DND-41 (cell line): ENCODE measurements around the gene RBMS1.

Experiments used
- ATAC-seq: fragments of 200-7000 bp; cut with Tn5 transposase; 3 replicates; pipeline ENCODE4 v1.9.1; 2021; ENCODE audit warnings: low read depth; ENCODE audit not compliant: insufficient read depth
- DNase-seq: peaks from one replicate; pipeline ENCODE4 v3.0.0-alpha.2; 2020
- H2AFZ ChIP-seq: 2 replicates; pipeline ENCODE4 v1.6.0; 2012; ENCODE audit warnings: low read depth, low read length
- H3K27ac ChIP-seq: 2 replicates; pipeline ENCODE4 v1.5.1; 2012; ENCODE audit warnings: low read length, inconsistent platforms
- H3K27me3 ChIP-seq: fragments of 200-600 bp; sonication (generic); 2 replicates; pipeline ENCODE4 v1.6.0; 2012; ENCODE audit warnings: low read length, mild to moderate bottlenecking, inconsistent platforms; ENCODE audit not compliant: insufficient read depth, poor library complexity
- H3K36me3 ChIP-seq: 2 replicates; pipeline ENCODE4 v1.5.1; 2012; ENCODE audit warnings: low read length, inconsistent platforms; ENCODE audit not compliant: insufficient read depth
- H3K4me1 ChIP-seq: 2 replicates; pipeline ENCODE4 v1.5.1; 2012; ENCODE audit warnings: mild to moderate bottlenecking, low read length; ENCODE audit not compliant: insufficient read depth
- H3K4me2 ChIP-seq: 2 replicates; pipeline ENCODE4 v1.6.0; 2012; ENCODE audit warnings: mild to moderate bottlenecking, moderate library complexity, low read length, inconsistent platforms; ENCODE audit not compliant: insufficient read depth
- H3K4me3 ChIP-seq, 2 experiments: fragments of 200-600 bp in 1 of 2; shearing (Covaris generic) in 1 of 2; 2 replicates each; pipeline ENCODE4 v1.5.1; 2012 to 2016; ENCODE audit warnings: inconsistent platforms in 2 of 2, low read length in 2 of 2, mild to moderate bottlenecking in 2 of 2, low read depth in 1 of 2, moderate library complexity in 1 of 2
- H3K79me2 ChIP-seq: 2 replicates; pipeline ENCODE4 v1.6.0; 2012; ENCODE audit warnings: low read length, inconsistent platforms; ENCODE audit not compliant: insufficient read depth
- H3K9ac ChIP-seq: 2 replicates; pipeline ENCODE4 v1.6.0; 2012; ENCODE audit warnings: low read depth, mild to moderate bottlenecking, inconsistent platforms, low read length, moderate library complexity
- H3K9me3 ChIP-seq: 2 replicates; pipeline ENCODE4 v1.5.1; 2012; ENCODE audit warnings: low read length, moderate library complexity, mild to moderate bottlenecking, inconsistent platforms; ENCODE audit not compliant: insufficient read depth, severe bottlenecking
- H4K20me1 ChIP-seq: 2 replicates; pipeline ENCODE4 v1.6.0; 2012; ENCODE audit warnings: low read length; ENCODE audit not compliant: insufficient read depth
- EZH2 ChIP-seq: IDR thresholded peaks from 3 replicates; pipeline ENCODE4 v1.6.1; 2012; ENCODE audit warnings: borderline replicate concordance, low read depth, mild to moderate bottlenecking, moderate library complexity, low read length, inconsistent platforms; ENCODE audit not compliant: severe bottlenecking
- TF ChIP-seq, protein P1 (sequence below): IDR thresholded peaks from 2 replicates; pipeline ENCODE4 v1.5.1; 2012; ENCODE audit warnings: borderline replicate concordance, low read length, moderate library complexity, mild to moderate bottlenecking; ENCODE audit not compliant: poor library complexity, severe bottlenecking; ENCODE audit errors: extremely low read depth

RBMS1 gene

DNA sequence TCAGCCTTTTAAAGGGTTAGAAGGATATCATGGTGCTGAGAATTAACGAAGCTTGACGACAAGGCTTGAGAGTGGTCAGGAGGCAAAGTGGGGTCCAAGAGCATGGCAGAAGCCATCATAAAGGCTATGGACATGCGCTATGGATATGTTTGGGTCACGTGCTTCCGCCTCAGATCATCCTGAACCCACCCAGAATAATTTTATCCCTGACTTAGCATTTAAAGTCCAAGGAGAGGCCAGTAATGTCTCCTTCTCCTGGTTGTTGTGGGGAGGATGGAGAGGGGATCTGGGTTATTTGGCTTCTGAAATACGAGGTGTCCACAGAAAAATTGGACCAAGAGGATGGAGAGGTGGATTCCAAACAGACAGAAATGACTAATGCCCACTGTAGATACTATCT, 38.8 kb upstream of the RBMS1 start:
- Histone ChIP-seq H3K9ac (no peak overlapping the region), H3K4me3 (no peak overlapping the region), H3K9me3 (no peaks in the 10 kb centered on the region), H3K36me3 (no peaks in the 10 kb centered on the region), H3K27me3 (no peaks in the 10 kb centered on the region), H4K20me1 (no peaks in the 10 kb centered on the region), H2AFZ (no peak overlapping the region), H3K27ac (no peak overlapping the region), H3K79me2 (no peaks in the 10 kb centered on the region), H3K4me2 (no peak overlapping the region), H3K4me1 (no peaks in the 10 kb centered on the region)
- ATAC-seq (no peak), DNase-seq (no peak)
- TF ChIP-seq EZH2 = no peak
- TF ChIP-seq, protein P1, sequence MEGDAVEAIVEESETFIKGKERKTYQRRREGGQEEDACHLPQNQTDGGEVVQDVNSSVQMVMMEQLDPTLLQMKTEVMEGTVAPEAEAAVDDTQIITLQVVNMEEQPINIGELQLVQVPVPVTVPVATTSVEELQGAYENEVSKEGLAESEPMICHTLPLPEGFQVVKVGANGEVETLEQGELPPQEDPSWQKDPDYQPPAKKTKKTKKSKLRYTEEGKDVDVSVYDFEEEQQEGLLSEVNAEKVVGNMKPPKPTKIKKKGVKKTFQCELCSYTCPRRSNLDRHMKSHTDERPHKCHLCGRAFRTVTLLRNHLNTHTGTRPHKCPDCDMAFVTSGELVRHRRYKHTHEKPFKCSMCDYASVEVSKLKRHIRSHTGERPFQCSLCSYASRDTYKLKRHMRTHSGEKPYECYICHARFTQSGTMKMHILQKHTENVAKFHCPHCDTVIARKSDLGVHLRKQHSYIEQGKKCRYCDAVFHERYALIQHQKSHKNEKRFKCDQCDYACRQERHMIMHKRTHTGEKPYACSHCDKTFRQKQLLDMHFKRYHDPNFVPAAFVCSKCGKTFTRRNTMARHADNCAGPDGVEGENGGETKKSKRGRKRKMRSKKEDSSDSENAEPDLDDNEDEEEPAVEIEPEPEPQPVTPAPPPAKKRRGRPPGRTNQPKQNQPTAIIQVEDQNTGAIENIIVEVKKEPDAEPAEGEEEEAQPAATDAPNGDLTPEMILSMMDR = no peak

DNA sequence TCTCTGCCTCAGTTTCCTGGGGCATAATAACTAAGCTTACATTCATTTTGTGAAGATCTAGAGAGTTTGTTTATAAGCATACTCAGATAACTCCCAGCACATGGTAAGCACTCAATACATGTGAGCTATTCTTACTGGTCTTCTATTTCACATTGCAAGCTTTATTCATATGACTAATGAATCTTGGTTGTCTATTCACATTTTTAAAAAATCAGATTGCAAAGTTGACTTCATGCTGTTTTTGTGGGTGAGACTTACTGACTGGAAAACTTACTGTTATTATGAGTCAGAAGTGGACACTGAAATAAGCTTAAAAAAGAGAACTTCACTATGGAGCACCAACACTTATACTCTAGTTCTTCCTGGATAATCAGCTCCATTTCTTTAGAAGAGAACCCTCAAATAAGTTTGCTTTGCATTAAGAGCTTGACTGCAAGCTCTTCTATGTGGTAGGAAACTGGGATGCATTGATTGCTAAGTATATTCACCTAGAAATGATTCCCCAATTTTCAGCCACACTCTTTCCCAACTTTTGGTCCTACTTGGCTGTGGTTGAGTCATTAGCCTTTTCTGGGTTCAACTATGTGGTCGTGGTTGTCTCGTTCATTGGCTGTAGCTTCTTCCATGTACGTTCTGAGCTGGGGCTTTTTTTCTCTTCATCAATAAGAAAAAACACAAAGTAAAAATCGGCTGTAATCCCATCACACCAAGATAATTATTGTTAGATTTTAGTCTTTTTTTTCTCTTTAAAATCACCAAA, 29.5 kb upstream of the RBMS1 start:
- Histone ChIP-seq H2AFZ (no peak overlapping the region), H3K36me3 (no peaks in the 10 kb centered on the region), H3K27me3 (no peaks in the 10 kb centered on the region), H3K27ac (no peak overlapping the region), H3K4me3 (no peak overlapping the region), H3K9me3 (no peaks in the 10 kb centered on the region), H3K79me2 (no peaks in the 10 kb centered on the region), H3K4me2 (no peak overlapping the region), H3K9ac (no peak overlapping the region), H4K20me1 (no peaks in the 10 kb centered on the region), H3K4me1 (no peaks in the 10 kb centered on the region)
- TF ChIP-seq, protein P1 = no peak
- no peak for TF ChIP-seq EZH2
- DNase-seq (no peak), ATAC-seq (no peak)

DNA sequence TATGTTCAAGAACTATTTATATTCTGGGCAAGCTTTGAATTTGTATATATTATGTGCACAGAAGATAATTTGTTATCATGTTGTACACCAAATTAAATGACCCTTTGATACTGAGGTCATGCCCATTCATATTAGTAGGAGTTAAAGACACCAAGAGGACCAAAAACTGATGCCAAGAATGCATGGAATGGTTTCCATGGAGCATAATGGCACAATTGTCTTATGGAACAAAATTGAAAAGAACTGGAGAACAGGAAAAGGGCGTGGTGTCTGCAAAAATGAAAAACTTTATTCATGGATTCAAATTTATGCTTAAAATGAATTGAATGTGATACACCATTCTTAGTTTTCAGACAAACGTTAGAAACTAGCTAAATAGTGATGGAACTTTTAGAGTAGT, 24.1 kb upstream of the RBMS1 start:
- no peak overlapping the region for H3K9ac ChIP-seq
- H3K4me3 ChIP-seq = no peak overlapping the region
- H3K4me1 ChIP-seq = no peaks in the 10 kb centered on the region
- H3K36me3 ChIP-seq = no peaks in the 10 kb centered on the region
- H3K4me2 ChIP-seq = no peak overlapping the region
- no peak for ATAC-seq
- no peak overlapping the region for H3K27ac ChIP-seq
- no peak overlapping the region for H2AFZ ChIP-seq
- DNase-seq = no peak
- no peak for TF ChIP-seq EZH2
- TF ChIP-seq, protein P1 = no peak
- no peaks in the 10 kb centered on the region for H4K20me1 ChIP-seq
- H3K9me3 ChIP-seq = no peaks in the 10 kb centered on the region
- H3K79me2 ChIP-seq = no peaks in the 10 kb centered on the region
- no peaks in the 10 kb centered on the region for H3K27me3 ChIP-seq
